NB4 (cell line): ENCODE data around the gene LGR5.

Experiments
- CTCF ChIP-seq: IDR thresholded peaks from one replicate; pipeline ENCODE4 v1.5.1; 2012; ENCODE audit warnings: low read depth, low read length
- MAX ChIP-seq: IDR thresholded peaks from 2 replicates; pipeline ENCODE4 v1.6.1; 2011; ENCODE audit warnings: low read depth, low read length
- POLR2A ChIP-seq: IDR thresholded peaks from 2 replicates; pipeline ENCODE4 v1.6.1; 2011; ENCODE audit warnings: mild to moderate bottlenecking; ENCODE audit not compliant: insufficient read length; ENCODE audit errors: extremely low read depth

- no peak for TF ChIP-seq CTCF
- TF ChIP-seq POLR2A, result no peak
- TF ChIP-seq MAX, result no peak
Observed at GRCh38 chr12:71465796-71466195, 26.2 kb downstream of the LGR5 start.
